Activated CD4-positive, alpha-beta T cell treated with anti-CD3 and anti-CD28 coated beads, Interleukin-2, amount 50 U/mL, for 4 hours (primary cell): ENCODE data around the gene EHMT1.

ENCODE experiments used
- DNase-seq, 2 experiments: peaks; one replicate each; pipeline ENCODE4 v3.0.0-alpha.2; 2020

Gene EHMT1

DNA sequence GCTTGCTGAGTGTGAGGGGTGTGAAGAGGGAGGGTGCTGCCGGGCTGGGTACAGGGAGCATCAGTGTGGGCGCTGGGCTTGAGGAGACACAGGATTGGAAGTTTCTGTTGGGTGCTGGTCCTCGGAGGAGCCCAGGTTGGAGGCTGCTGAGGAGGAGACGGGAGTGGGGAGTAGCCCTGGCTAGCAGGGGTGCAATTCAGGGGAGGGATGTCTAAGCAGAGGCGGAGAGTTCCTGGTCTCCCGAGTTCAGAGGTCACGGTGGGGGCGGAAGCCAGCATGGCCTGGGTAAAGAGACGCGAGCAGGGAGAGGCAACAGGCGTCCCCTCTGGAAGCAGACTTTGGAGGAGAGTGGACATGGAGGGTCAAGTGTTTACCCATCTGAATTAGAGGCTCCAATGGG, 196.0 kb downstream of the EHMT1 start:
- no peak for DNase-seq

- DNase-seq = no peak
Measured at GRCh38 chr9:137815256-137816255, 196.8 kb downstream of the EHMT1 start.

- DNase-seq = no peak
Measured at GRCh38 chr9:137816531-137817235, 197.9 kb downstream of the EHMT1 start.

GRCh38 chr9:137817236-137818200, 198.7 kb downstream of the EHMT1 start:
- no peak for DNase-seq

GRCh38 chr9:137818286-137818685, 199.5 kb downstream of the EHMT1 start:
- no peak for DNase-seq

GRCh38 chr9:137820161-137820855, 201.5 kb downstream of the EHMT1 start:
- DNase-seq = no peak

GRCh38 chr9:137823986-137824771, 205.4 kb downstream of the EHMT1 start:
- DNase-seq = no peak

GRCh38 chr9:137825324-137825989, 206.7 kb downstream of the EHMT1 start:
- no peak for DNase-seq

DNA sequence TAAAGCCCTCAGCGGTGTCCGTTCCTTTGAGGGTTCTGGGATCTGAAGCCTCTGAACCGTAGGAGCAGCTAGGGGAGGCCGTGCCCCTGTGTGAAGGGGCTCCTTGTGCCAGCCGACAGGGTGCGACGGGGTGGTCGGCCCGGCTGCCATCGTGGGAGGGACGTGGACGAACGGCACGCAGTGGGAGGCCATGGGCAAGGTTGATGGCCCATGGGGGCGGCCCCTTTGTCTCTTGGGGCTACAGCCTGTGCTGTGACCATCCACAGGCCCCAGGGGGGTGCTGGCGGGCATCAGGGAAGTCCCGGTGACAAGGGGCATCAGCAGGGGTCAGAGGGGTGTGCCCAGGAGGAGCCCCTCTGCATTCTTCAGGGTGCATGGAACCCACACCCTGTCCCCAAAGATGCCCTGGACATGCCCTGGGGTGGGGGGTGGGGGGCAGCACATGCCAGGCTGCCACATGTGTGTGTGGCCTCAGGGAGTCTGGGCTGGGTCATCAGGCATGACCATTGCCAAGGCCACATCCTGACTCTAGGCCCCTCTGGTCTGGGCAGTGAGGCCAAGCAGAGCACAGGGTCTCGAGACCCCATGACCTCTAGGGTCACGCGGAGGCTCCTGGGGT, 209.2 kb downstream of the EHMT1 start:
- no peak for DNase-seq

GRCh38 chr9:137828527-137829259, 209.9 kb downstream of the EHMT1 start:
- DNase-seq = no peak

DNA sequence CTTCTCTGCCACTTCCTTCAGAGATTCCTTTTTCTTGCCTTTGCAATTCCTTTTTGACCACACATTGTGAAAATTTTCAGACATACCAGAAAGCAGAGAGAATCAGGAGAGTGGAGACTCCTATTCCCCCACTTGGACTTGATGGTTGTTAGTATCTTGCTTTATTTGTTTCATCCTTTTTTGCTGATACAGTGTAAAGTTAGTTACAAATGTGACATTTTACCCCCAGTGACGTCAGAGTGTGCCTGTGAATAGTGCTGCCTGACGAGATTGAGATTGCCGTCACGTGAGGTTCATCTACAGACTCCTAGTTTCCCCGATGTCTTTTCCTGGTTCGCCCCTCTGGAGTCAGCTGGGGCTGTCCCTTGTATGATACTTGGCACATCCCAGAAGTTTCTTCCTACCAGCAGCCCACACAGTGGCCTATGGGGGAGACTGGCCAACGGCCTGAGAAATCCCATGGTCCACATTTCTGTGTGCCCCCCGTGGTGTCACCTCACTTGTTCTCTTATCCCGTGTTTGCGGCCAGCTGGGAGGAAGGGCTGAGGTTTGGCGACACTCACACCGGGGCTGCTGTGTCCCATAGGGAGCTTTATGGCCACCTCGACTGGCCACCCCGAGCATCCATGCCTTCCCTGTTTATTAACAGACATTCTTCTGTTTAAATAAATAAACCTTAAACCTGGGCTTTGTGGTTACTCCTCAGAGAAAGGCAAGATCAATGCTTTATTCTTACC, 210.6 kb downstream of the EHMT1 start:
- no peak for DNase-seq

- no peak for DNase-seq
Measured at GRCh38 chr9:137832191-137832700, 213.4 kb downstream of the EHMT1 start.

GRCh38 chr9:137832830-137833590, 214.2 kb downstream of the EHMT1 start:
- DNase-seq = no peak

- DNase-seq = no peak
Measured at GRCh38 chr9:137833721-137834613, 215.2 kb downstream of the EHMT1 start.

DNA sequence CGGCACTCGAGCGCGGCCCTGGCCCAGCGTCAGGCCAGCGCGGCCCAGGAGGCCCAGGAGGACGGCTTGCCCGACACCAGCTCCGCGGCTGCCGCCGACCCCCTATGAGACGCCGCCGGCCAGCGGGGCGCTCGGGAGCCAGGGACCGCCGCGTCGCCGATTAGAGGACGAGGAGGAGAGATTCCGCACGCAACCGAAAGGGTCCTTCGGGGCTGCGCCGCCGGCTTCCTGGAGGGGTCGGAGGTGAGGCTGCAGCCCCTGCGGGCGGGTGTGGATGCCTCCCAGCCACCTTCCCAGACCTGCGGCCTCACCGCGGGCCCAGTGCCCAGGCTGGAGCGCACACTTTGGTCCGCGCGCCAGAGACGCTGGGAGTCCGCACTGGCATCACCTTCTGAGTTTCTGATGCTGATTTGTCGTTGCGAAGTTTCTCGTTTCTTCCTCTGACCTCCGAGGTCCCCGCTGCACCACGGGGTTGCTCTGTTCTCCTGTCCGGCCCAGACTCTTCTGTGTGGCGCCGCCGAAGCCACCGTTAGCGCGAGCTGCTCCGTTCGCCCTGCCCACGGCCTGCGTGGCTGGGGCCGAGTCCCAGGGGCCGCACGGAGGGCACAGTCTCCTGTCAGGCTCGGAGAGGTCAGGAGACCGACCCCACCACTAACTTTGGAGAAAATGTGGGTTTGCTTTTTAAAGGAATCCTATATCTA, 216.2 kb downstream of the EHMT1 start:
- DNase-seq = no peak
